ENCODE measurements around the gene ZNF207.

- TF ChIP-seq CTCF (IDR thresholded peaks at IDR 0.05; ENCODE audit: insufficient read depth, low read length): no peak
- no peak for TF ChIP-seq REST (IDR thresholded peaks at IDR 0.05; ENCODE audit: insufficient replicate concordance, low read depth)
Observed at GRCh38 chr17:32335687-32336086, 14.3 kb upstream of the ZNF207 start.
